ENCODE data around the gene ESPL1.

DNA sequence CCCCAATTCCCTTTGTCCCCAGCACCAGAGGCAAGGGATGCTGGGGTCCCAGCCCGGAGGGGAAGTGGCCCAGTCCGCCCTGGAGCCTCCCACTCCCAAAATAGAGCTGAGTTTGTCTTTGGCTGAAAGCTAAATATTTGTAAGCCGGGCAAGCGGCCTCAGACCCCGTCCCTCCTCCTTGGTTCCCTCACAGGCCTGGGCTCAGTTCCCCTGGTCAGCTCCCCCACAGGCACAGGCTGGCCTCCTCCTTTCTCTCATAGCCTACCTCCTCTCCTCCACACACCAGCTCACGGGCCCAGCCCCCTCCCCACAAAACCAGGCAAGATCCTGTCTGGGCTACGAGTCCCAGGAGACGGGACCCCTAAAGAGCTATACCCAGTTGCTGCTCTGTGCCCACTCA is 66.7 kb downstream of the ESPL1 start:
- TF ChIP-seq, protein P1, sequence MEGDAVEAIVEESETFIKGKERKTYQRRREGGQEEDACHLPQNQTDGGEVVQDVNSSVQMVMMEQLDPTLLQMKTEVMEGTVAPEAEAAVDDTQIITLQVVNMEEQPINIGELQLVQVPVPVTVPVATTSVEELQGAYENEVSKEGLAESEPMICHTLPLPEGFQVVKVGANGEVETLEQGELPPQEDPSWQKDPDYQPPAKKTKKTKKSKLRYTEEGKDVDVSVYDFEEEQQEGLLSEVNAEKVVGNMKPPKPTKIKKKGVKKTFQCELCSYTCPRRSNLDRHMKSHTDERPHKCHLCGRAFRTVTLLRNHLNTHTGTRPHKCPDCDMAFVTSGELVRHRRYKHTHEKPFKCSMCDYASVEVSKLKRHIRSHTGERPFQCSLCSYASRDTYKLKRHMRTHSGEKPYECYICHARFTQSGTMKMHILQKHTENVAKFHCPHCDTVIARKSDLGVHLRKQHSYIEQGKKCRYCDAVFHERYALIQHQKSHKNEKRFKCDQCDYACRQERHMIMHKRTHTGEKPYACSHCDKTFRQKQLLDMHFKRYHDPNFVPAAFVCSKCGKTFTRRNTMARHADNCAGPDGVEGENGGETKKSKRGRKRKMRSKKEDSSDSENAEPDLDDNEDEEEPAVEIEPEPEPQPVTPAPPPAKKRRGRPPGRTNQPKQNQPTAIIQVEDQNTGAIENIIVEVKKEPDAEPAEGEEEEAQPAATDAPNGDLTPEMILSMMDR (IDR thresholded peaks at IDR 0.05; ENCODE audit: insufficient read depth, low read length, poor library complexity, severe bottlenecking), result no peak
- TF ChIP-seq EZH2phosphoT487 (conservative IDR thresholded peaks at IDR 0.05; ENCODE audit: low read length), result no peak
